ENCODE data around the gene NAPA. TPM values are rescaled to one million over a fixed set of nuclear protein-coding genes. Genes with fewer than 3 reads are reported as not detected.

NAPA gene
- total RNA-seq, 1 donor from 2014 or later: 112 TPM

DNA sequence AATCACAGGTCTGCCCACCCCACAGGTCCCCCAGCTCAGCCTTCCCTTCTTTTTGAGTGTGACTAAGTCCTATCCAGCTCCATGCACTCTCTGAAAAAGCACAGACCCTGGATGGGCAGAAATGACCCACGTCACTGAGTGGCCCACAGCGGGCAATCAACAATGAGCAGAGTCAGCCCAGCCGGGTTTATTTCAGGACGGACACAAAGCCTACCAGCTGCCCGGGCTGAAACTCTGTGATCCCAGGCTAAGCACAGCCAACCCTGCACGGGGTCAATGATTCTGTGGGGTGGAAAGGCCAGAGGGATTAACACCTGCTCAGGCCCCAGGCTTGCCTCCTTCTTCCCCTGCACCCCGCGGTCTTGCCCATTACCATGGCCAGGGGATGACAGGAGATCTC lies 8.4 kb downstream of the NAPA start:
- no peak for DNase-seq (ENCODE audit: low spot score)

DNA sequence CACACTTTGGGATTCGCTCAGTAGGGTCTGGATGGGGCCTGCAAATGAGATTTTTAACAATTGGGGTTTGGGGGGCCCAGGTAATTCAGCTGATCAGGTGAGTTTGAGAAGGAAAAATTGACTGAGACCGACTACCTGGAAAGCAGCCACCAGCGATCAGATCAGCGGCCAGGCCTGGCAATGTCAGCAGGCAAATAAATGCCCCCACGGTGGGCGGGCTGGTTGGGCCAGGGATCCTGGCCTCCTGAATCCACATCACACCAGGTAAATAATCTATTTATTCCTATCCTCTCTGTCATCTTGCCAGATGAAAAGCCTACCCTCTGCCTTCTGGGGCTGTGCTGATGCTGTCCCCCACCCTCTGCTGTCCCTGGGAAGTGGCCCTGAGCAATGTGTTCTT lies 9.4 kb downstream of the NAPA start:
- intact Hi-C loops (cut with DNase I): no loop called here
- no peak for DNase-seq (ENCODE audit: low spot score)

More for the DNA sequence above, 8.4 kb downstream of the NAPA start:
- intact Hi-C loops (cut with DNase I): no loop called here

GRCh38 chr19:47503826-47504150 lies 11.1 kb downstream of the NAPA start:
- intact Hi-C loops (cut with DNase I): no loop called here
- DNase-seq (ENCODE audit: low spot score): no peak

GRCh38 chr19:47503130-47503825 lies 11.6 kb downstream of the NAPA start:
- no peak for DNase-seq (ENCODE audit: low spot score)
- intact Hi-C loops (cut with DNase I): no loop called here

DNA sequence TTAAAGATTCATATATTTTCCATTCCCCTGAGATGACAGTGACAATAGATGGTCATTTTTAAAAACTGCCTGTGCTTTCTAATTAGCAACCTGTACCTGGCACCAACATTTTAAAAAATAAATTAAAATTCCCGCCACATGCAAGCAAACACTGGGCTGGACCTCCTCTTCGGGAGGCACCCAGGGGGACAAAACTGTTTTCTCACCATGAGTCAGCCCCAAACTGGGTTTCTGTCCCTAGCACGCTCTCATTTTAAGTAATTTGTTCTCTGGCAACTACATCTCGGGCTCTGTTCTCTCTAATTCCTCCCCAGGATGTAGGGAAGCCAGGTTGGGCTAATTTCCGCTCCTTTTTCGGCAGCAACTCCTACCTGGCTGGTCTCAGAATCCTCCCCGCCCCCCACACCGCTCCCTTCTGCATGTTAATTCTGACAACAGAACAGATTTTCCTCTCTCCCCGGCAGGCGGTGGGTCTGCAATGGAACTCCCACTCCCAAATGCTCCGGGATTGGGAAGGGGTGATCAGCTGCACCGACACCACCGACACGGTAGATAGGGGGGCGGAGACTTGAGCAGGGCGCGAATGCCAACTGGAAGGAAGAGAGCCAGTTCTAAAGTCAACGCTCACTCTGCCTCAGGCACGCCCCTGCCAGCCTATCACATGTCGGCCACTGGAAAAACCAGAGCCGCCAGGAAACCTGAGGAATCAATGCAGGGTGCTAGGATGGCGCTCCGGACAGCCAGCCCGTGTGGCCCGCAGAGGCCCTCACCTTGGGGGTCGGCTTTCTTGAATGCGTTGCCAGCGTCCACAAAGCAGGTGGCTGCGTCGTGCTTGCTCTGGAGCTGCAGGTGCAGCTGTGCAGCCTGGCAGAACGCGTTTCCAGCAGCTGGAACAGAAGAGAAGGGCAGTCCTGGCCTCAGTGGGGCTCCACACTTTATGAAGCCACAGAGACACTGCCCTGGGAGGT lies 14.7 kb downstream of the NAPA start:
- intact Hi-C loops (cut with DNase I): no loop called here

DNA sequence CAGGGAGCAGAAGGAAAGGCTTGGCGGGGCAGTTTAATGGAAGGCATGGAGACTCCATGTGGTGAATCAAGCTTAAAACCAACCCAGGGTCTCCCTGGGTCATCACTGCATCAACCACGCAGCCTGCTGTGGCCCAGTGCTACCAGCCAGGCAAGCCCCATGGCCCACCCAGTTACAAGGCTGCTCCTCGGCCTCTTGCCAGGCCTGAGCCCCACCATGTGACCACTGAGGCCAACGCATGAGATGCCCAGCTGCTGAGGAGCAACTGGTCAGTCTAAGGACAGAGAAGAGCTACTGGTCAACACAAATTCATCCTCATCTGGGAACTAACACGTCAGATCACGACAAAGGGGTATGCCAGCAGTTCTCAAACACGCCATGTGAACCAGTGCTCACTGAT lies 15.5 kb downstream of the NAPA start:
- intact Hi-C loops (cut with DNase I): no loop called here
- DNase-seq (ENCODE audit: low spot score): no peak

More for the DNA sequence above, 14.7 kb downstream of the NAPA start:
- no peak for DNase-seq (ENCODE audit: low spot score)

- no peak for DNase-seq (ENCODE audit: low spot score)
- intact Hi-C loops (cut with DNase I): no loop called here
Measured at GRCh38 chr19:47498561-47498960, 16.3 kb downstream of the NAPA start.

DNA sequence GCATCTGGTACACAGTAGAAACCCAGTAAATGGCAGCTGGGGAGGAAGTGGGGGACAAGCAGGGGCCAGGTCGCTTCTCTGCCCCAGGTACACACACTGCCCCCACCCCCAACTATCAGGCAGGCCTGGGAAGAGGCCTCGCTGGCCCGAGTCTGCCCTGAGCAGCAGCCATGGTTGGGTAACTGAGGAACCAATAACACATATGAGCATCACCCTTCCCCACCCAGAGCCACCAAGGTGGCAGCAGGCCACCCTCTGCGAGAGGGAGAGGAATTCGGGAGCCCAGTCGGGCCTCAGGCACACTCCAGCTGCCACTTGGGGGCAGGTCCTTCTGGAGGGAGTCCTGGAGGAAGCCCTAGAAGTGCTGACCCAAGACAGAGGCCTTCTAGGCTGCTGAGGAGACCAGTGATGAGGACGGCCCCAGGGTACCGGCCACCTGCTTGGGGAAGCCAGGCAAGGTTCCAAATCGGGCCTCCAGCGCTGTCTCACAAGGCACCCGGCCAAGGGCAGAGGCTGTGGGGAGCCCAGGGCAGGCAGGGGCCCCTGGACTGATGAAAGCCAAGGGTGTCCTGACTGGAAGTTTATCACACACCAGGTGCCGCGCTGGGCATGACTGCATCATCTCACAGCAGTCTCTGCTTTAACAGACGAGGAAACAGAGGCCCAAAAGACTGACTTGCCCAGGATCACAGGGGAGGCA lies 16.9 kb downstream of the NAPA start:
- intact Hi-C loops (cut with DNase I): no loop called here
- DNase-seq (ENCODE audit: low spot score): no peak

GRCh38 chr19:47497050-47497766 lies 17.7 kb downstream of the NAPA start:
- intact Hi-C loops (cut with DNase I): no loop called here
- DNase-seq (ENCODE audit: low spot score): no peak

DNA sequence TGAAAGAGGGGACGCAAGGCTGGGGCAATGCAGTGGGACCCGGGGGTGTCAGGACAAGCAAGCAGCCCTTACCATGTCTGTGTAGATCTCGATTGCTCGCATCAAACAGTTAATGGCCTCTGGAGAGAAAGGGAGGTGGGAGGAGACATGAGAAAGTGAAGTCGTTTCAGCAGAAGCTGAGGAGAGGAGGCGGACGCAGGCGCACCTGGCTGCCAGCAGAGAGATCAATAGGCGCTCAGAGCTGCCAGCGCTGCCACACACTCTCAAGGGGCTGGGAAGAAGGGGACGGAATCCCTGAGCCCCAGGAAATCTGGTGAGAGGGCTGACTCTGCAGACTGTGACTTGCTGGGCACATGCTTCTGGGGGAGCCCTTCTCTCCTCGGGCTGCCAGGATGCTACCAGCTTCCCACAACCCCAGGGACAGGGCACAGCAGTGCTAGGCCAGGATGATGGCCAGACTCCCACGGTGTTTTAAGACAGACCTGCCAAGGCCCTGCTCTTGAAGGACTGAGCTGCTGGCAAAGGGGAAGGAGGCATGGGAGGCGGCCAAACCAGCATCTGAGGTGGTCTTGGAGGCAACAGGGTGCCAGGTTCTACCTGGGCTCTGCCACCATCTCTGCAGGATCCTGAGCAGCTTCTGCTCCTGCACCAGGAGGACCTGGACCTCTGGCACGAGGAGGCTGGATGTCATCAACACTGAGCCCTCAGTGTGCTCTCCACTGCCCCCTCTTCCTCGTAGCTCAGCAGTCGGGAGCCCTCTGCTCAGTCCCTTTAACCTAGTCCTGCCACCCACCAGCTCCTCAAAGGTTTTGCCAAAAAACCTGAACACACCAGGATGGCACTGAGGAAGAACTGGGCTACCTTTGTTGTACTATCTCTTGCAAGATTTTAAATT lies 19.1 kb downstream of the NAPA start:
- intact Hi-C loops (cut with DNase I): no loop called here
- DNase-seq (ENCODE audit: low spot score): no peak

DNA sequence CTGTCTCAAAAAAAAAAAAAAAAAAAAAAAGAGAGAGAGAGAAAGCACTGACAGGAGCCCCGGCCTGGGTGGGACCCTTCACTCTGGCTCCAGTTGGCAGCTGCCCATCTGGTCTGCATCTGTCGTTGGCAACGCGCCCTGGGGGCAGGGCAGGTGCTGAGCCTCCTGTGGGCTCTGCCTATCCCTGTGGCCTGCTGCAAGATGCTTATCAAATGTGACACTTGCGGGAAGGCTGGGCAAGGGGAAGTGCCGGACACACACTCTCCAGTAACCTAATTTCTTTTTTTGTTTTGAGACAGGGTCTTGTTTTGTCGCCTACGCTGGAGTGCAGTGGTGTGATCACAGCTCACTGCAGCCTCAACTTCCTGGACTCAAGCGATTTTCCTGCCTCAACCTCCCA lies 20.1 kb downstream of the NAPA start:
- DNase-seq (ENCODE audit: low spot score): no peak
- intact Hi-C loops (cut with DNase I): no loop called here

DNA sequence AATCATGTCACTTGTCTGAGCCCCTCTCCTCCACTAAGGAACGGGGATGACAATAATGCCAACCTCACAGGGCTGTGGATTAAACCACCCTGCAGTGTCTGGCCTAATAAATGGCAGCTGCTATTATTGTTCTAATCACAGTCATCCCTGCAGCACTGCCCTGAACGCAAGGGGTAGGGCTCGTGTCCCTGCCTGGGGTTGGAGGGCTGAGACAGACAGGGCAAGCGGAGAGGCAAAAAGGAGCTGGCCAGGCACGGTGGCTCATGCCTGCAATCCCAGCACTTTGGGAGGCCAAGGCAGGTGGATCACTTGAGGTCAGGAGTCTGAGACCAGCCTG lies 20.7 kb downstream of the NAPA start:
- no peak for DNase-seq (ENCODE audit: low spot score)
- intact Hi-C loops (cut with DNase I): no loop called here

GRCh38 chr19:47493378-47494210 lies 21.3 kb downstream of the NAPA start:
- DNase-seq (ENCODE audit: low spot score): no peak
- intact Hi-C loops (cut with DNase I): no loop called here

DNA sequence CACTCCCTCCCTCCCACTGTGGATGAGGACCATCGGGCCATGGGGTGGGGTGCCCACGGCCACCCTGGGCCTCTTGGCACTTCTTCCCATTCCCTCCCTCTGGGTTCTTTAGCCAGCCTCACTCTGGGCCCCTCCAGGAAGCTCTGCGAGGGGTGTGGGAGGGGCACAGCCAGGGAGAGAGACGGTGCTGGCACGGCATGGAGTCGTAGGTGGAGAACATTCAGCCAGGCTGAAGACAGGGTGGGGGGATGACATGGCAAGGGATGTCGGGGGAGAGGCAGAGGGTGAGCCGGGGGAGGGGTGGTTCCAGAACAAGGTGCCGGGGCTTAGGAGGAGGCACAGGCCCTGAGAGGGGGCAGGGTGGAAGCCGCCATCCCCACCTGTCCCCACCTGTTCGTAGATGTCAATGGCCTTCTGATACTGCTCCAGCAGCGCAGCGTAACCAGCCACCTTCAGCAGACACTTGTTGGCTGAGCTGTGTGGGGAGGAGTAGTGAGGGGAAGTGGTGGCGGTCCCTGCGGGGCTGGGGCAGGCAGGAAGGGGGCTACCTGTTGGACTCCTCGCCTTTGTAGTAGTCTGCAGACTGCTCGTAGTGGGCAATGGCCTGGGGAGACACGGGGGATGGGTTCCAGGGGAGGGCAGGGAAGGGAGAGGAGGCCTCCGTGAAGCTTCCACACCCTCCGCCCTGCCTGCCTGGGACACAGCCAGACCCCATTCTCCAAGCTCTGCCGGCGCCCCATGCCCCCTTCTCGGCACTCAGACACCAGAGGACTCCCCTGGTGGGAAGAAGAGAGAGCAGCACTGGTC lies 22.1 kb downstream of the NAPA start:
- no peak for DNase-seq (ENCODE audit: low spot score)

DNA sequence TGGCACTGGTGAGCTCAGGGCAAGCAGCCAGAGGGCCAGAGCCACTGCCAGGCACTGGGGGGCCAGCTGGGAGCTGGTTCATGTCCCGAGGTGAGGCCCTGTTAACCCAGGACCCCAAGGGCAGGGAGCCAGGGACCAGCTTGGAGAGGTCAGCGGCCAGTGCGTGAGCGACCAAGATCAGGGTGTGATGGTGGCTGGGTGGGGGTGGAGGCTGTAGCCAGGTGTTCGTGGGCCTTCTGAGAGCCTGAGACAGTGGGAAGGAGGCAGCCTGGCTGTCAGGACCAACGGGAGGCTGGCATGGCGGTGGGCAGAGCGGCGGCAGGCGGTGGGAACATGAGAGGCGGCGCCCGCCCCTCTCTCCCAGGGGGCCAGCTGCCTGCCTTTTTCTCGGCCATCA lies 22.7 kb downstream of the NAPA start:
- intact Hi-C loops (cut with DNase I): no loop called here
- no peak for DNase-seq (ENCODE audit: low spot score)

More for the DNA sequence above, 22.1 kb downstream of the NAPA start:
- intact Hi-C loops (cut with DNase I): no loop called here

DNA sequence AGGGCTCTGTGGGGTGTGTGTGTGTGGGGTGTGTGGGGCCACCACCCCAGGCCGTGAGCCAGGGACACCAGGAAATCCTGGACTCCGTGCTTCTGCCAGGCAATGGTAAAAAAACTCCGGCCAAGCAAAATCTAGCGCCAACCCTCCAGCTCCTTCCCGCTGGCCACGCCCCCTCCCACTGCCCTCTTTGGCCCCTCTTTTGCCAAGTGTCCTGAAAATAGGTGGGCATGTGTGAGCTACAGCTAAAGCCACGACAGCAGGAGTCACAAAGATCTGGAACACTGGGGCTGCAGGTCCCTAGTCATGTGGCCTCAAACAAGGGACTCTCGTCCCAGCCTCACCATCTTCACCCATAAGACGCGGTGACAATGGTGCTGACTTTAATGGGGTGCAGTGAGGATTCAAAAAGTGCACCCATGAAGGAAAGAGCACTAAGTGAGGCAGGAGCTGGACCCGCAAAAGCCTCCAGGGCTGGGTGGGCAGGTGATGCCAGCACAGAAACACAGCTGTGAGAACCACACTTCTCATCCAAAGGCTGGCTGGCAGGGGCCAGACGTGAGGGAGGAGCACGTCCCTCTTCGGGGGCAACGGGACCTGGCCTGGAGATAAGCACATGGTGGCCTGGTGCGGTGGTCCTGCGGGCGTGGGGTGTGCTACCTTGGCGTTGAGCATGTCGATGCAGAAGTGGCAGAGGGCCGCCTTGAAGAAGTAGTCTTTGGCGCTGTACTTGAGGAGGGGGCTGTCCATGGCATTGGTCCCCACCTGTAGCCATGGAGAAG lies 23.3 kb downstream of the NAPA start:
- no peak for DNase-seq (ENCODE audit: low spot score)
- intact Hi-C loops (cut with DNase I): no loop called here

DNA sequence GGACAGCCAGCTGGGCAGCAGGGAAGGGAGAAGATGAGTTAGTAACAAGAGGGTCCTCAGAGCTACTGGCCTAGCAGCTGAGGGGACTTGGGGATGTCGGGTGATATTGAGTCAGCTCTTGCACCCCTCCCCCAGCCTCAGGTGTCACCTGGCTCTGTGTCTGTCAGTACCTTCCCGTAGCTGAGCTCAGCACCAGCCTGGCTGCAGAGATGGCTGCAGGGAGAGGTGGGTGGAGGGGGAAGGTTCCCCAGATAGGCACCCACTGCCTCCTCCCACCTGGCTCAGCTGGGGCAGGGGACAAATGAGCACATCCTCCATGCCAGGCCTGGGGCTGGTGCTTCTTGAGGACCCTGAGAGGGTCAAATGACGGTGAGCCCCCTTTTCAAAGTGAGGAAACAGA lies 24.0 kb downstream of the NAPA start:
- DNase-seq (ENCODE audit: low spot score): no peak
- intact Hi-C loops (cut with DNase I): no loop called here

Measured in cardiac septum (tissue), 1 donor.